Measurements from ENCODE around the gene NUDT21.

NUDT21 gene

DNA sequence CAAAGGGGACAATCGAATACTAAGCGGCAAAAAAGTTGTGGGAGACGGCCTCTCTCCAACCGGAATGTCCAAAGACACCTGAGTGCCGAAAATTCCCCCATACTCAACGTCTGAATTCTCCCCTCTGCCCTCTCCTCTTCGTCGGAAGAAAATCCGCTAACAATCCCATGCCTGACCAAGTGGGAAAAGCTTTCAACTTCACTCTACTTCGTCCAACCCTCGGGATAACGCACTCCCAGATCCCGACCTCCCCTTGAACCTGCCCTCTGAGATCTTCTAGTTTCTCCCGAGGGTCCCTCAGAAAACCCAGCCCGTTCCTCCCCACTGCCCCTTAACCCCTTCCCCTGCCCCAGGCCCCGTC lies 26.7 kb downstream of the NUDT21 start:
- TF ChIP-seq CTCF (IDR thresholded peaks at IDR 0.05; ENCODE audit: insufficient read depth, low read length) = no peak
- TF ChIP-seq POLR2AphosphoS5 (IDR thresholded peaks at IDR 0.05; ENCODE audit: low read depth) = no peak
- no peak for DNase-seq (ENCODE audit: low read depth in 1 of 2, low spot score in 1 of 2)
- H3K27ac ChIP-seq (replicated peaks) = no peak overlapping the region
- H3K4me3 ChIP-seq (replicated peaks; ENCODE audit: insufficient read depth, low read length) = peak overlapping the region; percentile 49
- no peaks in the 10 kb centered on the region for H3K27me3 ChIP-seq (ENCODE audit: insufficient read depth, poor library complexity, severe bottlenecking)

- peak in 1 of 2 experiments; percentile 15 for DNase-seq (ENCODE audit: low read depth in 1 of 2, low spot score in 1 of 2)
- no peaks in the 10 kb centered on the region for H3K27me3 ChIP-seq (ENCODE audit: insufficient read depth, poor library complexity, severe bottlenecking)
- no peak overlapping the region for H3K27ac ChIP-seq (replicated peaks)
- no peak for TF ChIP-seq GABPA (IDR thresholded peaks at IDR 0.05; ENCODE audit: low read depth)
- TF ChIP-seq REST (IDR thresholded peaks at IDR 0.05; ENCODE audit: insufficient replicate concordance, low read depth) = no peak
- no peak for TF ChIP-seq CTCF (IDR thresholded peaks at IDR 0.05; ENCODE audit: insufficient read depth, low read length)
- TF ChIP-seq SPI1 (IDR thresholded peaks at IDR 0.05; ENCODE audit: borderline replicate concordance, low read depth) = no peak
- no peak for TF ChIP-seq POLR2AphosphoS5 (IDR thresholded peaks at IDR 0.05; ENCODE audit: low read depth)
- peak overlapping the region; percentile 49 for H3K4me3 ChIP-seq (replicated peaks; ENCODE audit: insufficient read depth, low read length)
Observed at GRCh38 chr16:56423584-56424403, 27.3 kb downstream of the NUDT21 start.

- TF ChIP-seq REST (IDR thresholded peaks at IDR 0.05; ENCODE audit: insufficient replicate concordance, low read depth) = no peak
- TF ChIP-seq SPI1 (IDR thresholded peaks at IDR 0.05; ENCODE audit: borderline replicate concordance, low read depth) = no peak
- TF ChIP-seq CTCF (IDR thresholded peaks at IDR 0.05; ENCODE audit: insufficient read depth, low read length) = no peak
- TF ChIP-seq POLR2AphosphoS5 (IDR thresholded peaks at IDR 0.05; ENCODE audit: low read depth) = no peak
- TF ChIP-seq GABPA (IDR thresholded peaks at IDR 0.05; ENCODE audit: low read depth) = no peak
- no peak overlapping the region for H3K4me3 ChIP-seq (replicated peaks; ENCODE audit: insufficient read depth, low read length)
Observed at GRCh38 chr16:56422896-56423441, 28.2 kb downstream of the NUDT21 start.

More at GRCh38 chr16:56422896-56423441, 28.2 kb downstream of the NUDT21 start:
- DNase-seq (ENCODE audit: low read depth in 1 of 2, low spot score in 1 of 2) = no peak
- Histone ChIP-seq H3K27ac (replicated peaks) (no peak overlapping the region), H3K27me3 (ENCODE audit: insufficient read depth, poor library complexity, severe bottlenecking) (no peaks in the 10 kb centered on the region)

All from HL-60 (cell line).